ENCODE measurements around the gene KCNK16.

Gene KCNK16

GRCh38 chr6:39347906-39348585 is 25.5 kb upstream of the KCNK16 start:
- Mint-ChIP-seq H3K27me3 (no peaks in the 10 kb centered on the region), H3K27ac (peak overlapping the region; percentile 8)

DNA sequence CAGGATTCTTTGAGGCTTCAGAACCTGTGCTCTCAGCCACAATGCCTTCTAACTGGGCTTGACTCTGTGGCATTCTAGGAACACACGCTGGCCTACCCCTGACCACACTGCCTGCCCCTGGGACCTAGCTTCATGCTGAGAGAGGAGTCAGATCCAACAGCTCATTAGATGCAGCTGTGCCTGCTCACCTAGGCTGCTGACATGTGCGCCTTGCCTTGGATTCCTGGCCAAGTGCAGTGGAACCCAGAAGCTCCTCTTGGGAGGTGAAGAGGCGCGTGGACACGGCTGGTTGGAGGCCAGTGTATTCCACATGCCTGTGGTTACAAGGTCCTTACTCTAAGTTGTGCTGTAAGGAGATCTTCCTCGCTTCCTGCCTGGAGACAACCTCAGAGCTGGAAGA is 24.7 kb upstream of the KCNK16 start:
- H3K27ac Mint-ChIP-seq, result peak overlapping the region; percentile 8

More at GRCh38 chr6:39347906-39348585, 25.5 kb upstream of the KCNK16 start:
- Mint-ChIP-seq H3K4me3 (no peak overlapping the region), H3K36me3 (peaks cover 5% of the 10 kb centered on the region), H3K4me1 (peaks cover 12% of the 10 kb centered on the region), H3K9me3 (peaks cover 6% of the 10 kb centered on the region)
- no peak for ATAC-seq

GRCh38 chr6:39344821-39345280 is 22.3 kb upstream of the KCNK16 start:
- peaks cover 5% of the 10 kb centered on the region for H3K36me3 Mint-ChIP-seq
- no peak overlapping the region for H3K27ac Mint-ChIP-seq

More for the DNA sequence above, 24.7 kb upstream of the KCNK16 start:
- H3K4me1 Mint-ChIP-seq, result peaks cover 12% of the 10 kb centered on the region
- no peak overlapping the region for H3K4me3 Mint-ChIP-seq
- no peaks in the 10 kb centered on the region for H3K27me3 Mint-ChIP-seq
- peaks cover 6% of the 10 kb centered on the region for H3K9me3 Mint-ChIP-seq
- H3K36me3 Mint-ChIP-seq, result peaks cover 5% of the 10 kb centered on the region
- no peak for ATAC-seq

DNA sequence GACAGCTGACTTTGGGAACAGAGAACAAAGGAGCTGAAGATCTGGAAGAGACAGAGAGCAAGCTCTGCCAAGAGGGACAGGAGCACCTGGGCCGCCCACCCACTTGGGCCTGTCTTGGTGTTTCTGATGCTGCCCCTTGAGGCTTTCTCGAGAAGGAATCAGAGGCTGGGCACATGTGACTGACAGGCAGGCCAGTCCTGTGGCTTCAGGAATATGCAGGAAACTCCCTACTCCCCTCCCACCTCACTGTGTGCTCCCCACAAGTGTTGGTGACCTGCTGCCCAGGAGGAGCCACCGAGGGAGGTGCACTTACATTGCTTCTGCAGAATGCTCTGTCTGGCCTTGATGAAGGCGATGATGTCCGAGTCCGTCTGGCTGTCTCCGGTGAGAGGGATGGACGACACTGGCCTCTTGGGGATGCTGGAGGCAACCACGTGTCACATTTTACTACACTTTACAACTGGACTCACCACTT is 20.9 kb upstream of the KCNK16 start:
- peaks cover 15% of the 10 kb centered on the region for H3K27me3 Mint-ChIP-seq
- peaks cover 5% of the 10 kb centered on the region for H3K36me3 Mint-ChIP-seq
- H3K4me1 Mint-ChIP-seq, result peaks cover 12% of the 10 kb centered on the region
- H3K4me3 Mint-ChIP-seq, result no peak overlapping the region
- H3K27ac Mint-ChIP-seq, result no peak overlapping the region
- ATAC-seq, result no peak
- H3K9me3 Mint-ChIP-seq, result peaks cover 6% of the 10 kb centered on the region

More at GRCh38 chr6:39344821-39345280, 22.3 kb upstream of the KCNK16 start:
- no peak for ATAC-seq
- Mint-ChIP-seq H3K9me3 (peaks cover 6% of the 10 kb centered on the region), H3K27me3 (peaks cover 4% of the 10 kb centered on the region), H3K4me3 (no peak overlapping the region), H3K4me1 (peaks cover 12% of the 10 kb centered on the region)

DNA sequence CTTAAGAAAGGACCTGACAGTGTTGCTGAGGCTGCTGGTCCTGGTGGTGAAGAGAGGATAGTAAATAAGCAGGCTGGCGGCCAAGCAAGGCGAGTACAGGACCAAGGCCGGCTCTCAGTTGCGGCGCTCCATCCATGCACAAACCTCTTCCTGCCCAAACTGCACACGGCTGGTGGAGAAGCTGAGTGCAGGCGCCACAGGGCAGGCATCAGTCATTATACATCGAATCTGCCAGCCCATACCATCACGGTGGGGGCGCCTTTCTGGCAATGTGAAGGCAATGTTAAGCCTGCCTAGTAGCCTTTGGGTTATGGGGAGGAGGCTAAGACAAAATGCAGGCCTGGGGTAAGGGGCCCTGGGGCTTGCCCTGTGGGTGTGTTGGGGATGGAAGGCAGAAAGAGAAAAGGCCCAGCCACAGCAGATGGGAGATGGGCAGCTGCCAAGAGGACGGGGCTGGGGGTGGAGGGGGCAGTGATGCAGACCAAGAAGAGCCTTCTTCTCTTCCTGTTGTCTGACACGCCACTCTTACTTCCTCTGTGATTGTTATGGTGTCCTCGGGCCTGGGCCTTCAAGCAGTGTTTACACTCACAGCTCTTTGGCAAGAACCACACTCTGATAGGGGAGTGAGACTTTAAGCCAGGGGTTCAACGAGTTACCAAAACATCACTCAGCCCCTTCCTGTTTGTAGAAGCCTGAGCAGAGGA is 20.3 kb upstream of the KCNK16 start:
- no peak overlapping the region for H3K4me3 Mint-ChIP-seq
- no peak overlapping the region for H3K27ac Mint-ChIP-seq
- H3K27me3 Mint-ChIP-seq, result peaks cover 21% of the 10 kb centered on the region

DNA sequence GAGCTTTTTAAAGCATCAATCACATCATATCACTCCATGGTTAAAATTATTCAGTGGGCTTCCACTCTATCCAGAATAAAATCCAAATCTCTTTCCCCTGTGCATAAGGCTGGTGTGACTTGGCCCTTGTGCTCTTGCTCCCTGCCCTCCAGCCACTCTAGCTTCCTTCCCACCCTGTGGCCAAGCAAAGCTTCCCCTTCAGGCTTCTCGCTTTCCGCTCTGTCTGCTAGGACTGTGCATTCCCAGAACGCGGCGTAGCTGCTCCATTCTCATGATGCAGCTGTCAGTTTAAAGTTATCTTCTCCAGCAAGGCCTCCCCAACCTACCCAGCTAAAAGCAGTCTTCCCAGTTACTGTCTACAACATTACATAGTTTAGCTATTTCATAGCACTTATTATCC is 19.4 kb upstream of the KCNK16 start:
- H3K4me1 Mint-ChIP-seq, result peaks cover 12% of the 10 kb centered on the region
- H3K27me3 Mint-ChIP-seq, result peaks cover 30% of the 10 kb centered on the region
- ATAC-seq, result no peak
- H3K36me3 Mint-ChIP-seq, result peaks cover 5% of the 10 kb centered on the region
- H3K4me3 Mint-ChIP-seq, result no peak overlapping the region
- no peak overlapping the region for H3K27ac Mint-ChIP-seq
- peaks cover 6% of the 10 kb centered on the region for H3K9me3 Mint-ChIP-seq

More for the DNA sequence above, 20.3 kb upstream of the KCNK16 start:
- peaks cover 9% of the 10 kb centered on the region for H3K4me1 Mint-ChIP-seq
- peaks cover 6% of the 10 kb centered on the region for H3K9me3 Mint-ChIP-seq
- ATAC-seq, result peak; percentile 78
- H3K36me3 Mint-ChIP-seq, result peaks cover 5% of the 10 kb centered on the region

- Mint-ChIP-seq H3K9me3 (peaks cover 6% of the 10 kb centered on the region), H3K4me3 (no peak overlapping the region)
Observed at GRCh38 chr6:39341352-39341751, 18.9 kb upstream of the KCNK16 start.

DNA sequence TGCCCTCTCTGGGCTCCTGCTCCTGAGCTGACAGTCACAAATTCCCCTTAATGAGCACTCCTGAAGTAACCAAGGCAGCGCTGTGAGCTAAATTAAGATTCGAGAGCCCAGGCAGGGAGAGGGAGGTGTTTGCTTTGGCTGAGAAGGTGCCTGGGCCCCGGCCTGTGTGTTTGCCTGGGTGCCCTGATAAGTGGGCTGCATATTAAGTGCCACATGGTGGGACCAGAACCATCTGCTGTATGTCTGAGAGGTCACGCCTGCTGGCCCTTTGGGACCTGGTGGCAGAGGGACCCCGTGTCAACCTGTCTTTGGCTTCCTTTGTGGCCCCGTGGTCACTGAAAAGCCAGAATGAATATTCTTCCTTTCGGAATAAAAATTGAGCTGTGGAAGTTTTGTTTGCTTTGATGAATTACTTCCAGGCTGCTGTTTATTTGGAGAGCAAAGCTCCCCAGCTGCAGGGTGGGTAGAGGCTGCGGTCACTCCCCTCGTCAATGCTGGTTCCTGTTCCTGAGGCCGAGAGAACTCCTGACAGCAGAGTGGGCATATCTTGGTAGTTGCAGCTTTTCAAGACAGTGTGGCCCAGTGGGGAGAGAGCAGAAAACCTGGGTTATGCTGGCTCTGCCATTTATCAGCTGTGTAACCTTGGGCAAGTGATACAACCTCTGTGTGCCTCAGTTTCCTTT is 17.5 kb upstream of the KCNK16 start:
- Mint-ChIP-seq H3K36me3 (peaks cover 5% of the 10 kb centered on the region), H3K27ac (no peak overlapping the region), H3K9me3 (peaks cover 6% of the 10 kb centered on the region), H3K4me3 (no peak overlapping the region), H3K4me1 (peaks cover 25% of the 10 kb centered on the region), H3K27me3 (peaks cover 35% of the 10 kb centered on the region)
- ATAC-seq, result no peak

More at GRCh38 chr6:39341352-39341751, 18.9 kb upstream of the KCNK16 start:
- H3K27me3 Mint-ChIP-seq, result peaks cover 35% of the 10 kb centered on the region
- peaks cover 18% of the 10 kb centered on the region for H3K4me1 Mint-ChIP-seq
- no peak for ATAC-seq
- H3K27ac Mint-ChIP-seq, result no peak overlapping the region
- peaks cover 5% of the 10 kb centered on the region for H3K36me3 Mint-ChIP-seq

GRCh38 chr6:39339096-39339867 is 16.8 kb upstream of the KCNK16 start:
- Mint-ChIP-seq H3K4me3 (no peak overlapping the region), H3K27me3 (peaks cover 35% of the 10 kb centered on the region), H3K36me3 (no peaks in the 10 kb centered on the region), H3K27ac (no peak overlapping the region), H3K9me3 (no peaks in the 10 kb centered on the region), H3K4me1 (peaks cover 20% of the 10 kb centered on the region)
- ATAC-seq, result no peak

- ATAC-seq, result no peak
- H3K4me3 Mint-ChIP-seq, result no peak overlapping the region
- H3K4me1 Mint-ChIP-seq, result peaks cover 20% of the 10 kb centered on the region
- H3K36me3 Mint-ChIP-seq, result no peaks in the 10 kb centered on the region
- H3K9me3 Mint-ChIP-seq, result no peaks in the 10 kb centered on the region
- peaks cover 35% of the 10 kb centered on the region for H3K27me3 Mint-ChIP-seq
- H3K27ac Mint-ChIP-seq, result no peak overlapping the region
Observed at GRCh38 chr6:39338397-39338796, 15.9 kb upstream of the KCNK16 start.

- ATAC-seq, result no peak
- Mint-ChIP-seq H3K9me3 (no peaks in the 10 kb centered on the region), H3K4me3 (no peak overlapping the region), H3K27ac (no peak overlapping the region), H3K27me3 (peaks cover 45% of the 10 kb centered on the region), H3K36me3 (no peaks in the 10 kb centered on the region), H3K4me1 (peaks cover 20% of the 10 kb centered on the region)
Observed at GRCh38 chr6:39335780-39336545, 13.5 kb upstream of the KCNK16 start.

- Mint-ChIP-seq H3K4me3 (no peak overlapping the region), H3K27me3 (peaks cover 31% of the 10 kb centered on the region), H3K27ac (no peak overlapping the region), H3K9me3 (no peaks in the 10 kb centered on the region), H3K36me3 (no peaks in the 10 kb centered on the region), H3K4me1 (peaks cover 27% of the 10 kb centered on the region)
- no peak for ATAC-seq
Observed at GRCh38 chr6:39333644-39334438, 11.3 kb upstream of the KCNK16 start.

DNA sequence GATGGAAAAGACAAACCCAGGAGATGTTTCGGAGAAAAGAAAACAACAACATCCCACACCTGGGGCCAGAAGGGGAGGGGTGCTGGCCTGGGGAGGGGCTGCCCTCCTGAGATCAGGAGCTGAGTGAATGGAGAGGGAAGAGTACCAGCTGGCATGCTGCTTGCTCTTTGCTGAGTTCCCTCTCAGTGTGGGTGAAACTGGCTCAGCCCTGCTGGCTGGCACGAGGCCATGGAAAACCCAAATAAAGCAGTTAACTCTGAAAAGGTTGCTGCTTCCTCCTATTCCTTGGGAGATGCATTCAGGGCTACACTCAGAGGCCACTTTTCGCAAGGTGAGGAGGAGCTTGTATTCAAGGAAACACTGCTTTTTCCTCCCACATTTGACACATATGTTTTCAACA is 8.0 kb upstream of the KCNK16 start:
- Mint-ChIP-seq H3K4me3 (no peak overlapping the region), H3K27ac (no peak overlapping the region), H3K27me3 (peaks cover 34% of the 10 kb centered on the region), H3K36me3 (no peaks in the 10 kb centered on the region), H3K4me1 (peaks cover 7% of the 10 kb centered on the region), H3K9me3 (no peaks in the 10 kb centered on the region)
- ATAC-seq, result no peak
